AG09319 (cell line): Measurements from ENCODE around the gene CFLAR.

Source experiments
- DNase-seq: peaks from one replicate; pipeline ENCODE4 v3.0.0-alpha.2; 2010; ENCODE audit warnings: low read depth; ENCODE audit errors: extremely low read depth
- CTCF ChIP-seq: IDR thresholded peaks from 2 replicates; pipeline ENCODE4 v1.5.1; 2011; ENCODE audit warnings: low read depth, mild to moderate bottlenecking, inconsistent platforms, low read length, moderate library complexity

Gene CFLAR

DNA sequence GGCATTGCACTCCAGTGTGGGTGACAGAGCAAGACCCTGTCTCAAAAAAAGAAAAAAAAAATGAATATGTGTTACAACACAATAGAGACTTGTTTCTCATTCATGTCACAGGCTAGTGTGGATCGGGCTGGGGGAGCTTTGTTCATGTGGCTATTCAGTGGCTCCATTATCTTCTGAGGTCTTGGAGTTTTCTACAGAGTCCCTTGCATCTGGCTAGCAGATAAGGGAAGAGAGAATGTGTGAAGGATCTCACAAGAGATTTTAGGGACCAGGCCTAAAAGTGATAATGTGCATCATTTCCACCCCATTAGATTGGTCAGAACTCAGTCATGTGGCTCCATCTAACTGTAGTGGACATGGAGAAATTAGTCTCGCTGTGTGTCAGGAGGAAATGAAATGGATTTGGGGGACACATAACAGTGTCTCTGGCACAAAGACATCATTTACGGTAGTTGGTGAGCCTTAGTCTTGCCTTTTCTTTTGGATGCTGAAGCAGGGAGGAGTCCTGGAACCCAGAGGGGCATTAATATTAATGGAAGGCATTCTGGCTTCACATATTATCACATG is 34.6 kb downstream of the CFLAR start:
- no peak for DNase-seq
- TF ChIP-seq CTCF = no peak

DNA sequence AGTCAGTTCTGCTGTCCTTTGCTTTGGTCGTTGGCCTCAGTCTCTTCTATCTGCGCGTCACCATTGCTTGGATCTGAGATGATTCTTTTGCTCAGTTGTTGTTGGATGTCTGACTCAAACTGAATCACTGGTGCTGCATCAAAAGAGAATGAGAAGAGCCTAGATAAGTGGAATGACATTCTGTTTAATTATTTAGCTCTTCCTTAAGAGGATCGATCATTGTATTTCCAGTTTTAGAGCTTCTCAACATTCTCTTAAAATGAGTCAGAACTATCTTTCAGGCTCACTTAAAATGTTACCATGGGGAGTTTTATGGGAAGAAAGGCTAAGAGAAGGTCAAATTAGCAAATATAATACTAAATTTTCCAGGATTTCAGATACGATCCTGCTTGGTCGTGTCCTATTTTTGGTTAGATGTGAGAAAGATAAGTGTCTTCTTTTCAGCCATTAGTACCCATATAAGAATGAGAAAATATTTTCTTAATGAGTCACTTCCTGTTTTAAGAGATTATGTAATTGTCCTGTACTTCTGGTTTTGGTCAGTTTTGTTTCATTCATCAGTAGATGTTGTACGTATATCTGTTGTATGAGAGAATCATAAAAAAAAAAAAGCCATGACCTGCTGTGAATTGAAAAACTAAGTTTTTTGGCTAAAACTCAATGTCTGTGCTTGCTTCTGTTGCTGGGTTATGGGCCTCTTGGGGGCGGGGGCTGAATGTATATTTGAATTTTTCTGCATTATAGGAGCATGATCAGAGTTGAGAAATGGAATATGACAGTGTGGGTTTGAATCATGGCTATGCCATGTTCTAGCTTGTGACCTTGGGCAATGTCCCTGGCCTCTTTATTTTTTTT is 35.4 kb downstream of the CFLAR start:
- DNase-seq = no peak
- no peak for TF ChIP-seq CTCF

DNA sequence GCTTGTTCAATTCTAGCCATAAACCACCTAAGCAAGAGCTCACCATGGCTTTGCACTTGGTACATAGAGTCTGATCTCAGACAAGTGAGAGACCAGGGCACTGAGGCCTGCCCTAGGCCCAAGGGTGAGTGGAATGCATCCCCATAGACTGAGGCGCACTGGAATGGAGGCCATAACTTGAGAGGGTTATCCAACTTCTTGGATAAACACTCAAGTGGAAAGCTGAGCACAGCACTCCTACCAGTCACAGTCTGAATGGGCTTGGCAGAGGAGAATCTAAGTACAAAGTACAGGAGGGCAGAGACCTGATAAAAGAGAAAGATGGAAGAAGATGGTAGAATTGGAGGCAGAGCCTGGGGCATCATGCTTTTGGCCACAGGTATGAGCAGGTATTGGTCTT is 36.6 kb downstream of the CFLAR start:
- no peak for DNase-seq
- no peak for TF ChIP-seq CTCF

- no peak for DNase-seq
- TF ChIP-seq CTCF = no peak
Observed at GRCh38 chr2:201152999-201153815, 37.2 kb downstream of the CFLAR start.

GRCh38 chr2:201154615-201155399 is 38.8 kb downstream of the CFLAR start:
- no peak for TF ChIP-seq CTCF
- DNase-seq = no peak

GRCh38 chr2:201156036-201156435 is 40.1 kb downstream of the CFLAR start:
- no peak for DNase-seq
- TF ChIP-seq CTCF = no peak
